ENCODE measurements around the gene NDC80. TPM values are rescaled to one million over a fixed set of nuclear protein-coding genes. Genes with fewer than 3 reads are reported as not detected.
"Not testable (repeated sequence)": the region's sequence is repeated elsewhere in the genome, so short reads cannot be mapped to it uniquely, and the experiment has no call there.

NDC80 gene
- total RNA-seq = 41.2 and 42.6 TPM in 2 replicates

DNA sequence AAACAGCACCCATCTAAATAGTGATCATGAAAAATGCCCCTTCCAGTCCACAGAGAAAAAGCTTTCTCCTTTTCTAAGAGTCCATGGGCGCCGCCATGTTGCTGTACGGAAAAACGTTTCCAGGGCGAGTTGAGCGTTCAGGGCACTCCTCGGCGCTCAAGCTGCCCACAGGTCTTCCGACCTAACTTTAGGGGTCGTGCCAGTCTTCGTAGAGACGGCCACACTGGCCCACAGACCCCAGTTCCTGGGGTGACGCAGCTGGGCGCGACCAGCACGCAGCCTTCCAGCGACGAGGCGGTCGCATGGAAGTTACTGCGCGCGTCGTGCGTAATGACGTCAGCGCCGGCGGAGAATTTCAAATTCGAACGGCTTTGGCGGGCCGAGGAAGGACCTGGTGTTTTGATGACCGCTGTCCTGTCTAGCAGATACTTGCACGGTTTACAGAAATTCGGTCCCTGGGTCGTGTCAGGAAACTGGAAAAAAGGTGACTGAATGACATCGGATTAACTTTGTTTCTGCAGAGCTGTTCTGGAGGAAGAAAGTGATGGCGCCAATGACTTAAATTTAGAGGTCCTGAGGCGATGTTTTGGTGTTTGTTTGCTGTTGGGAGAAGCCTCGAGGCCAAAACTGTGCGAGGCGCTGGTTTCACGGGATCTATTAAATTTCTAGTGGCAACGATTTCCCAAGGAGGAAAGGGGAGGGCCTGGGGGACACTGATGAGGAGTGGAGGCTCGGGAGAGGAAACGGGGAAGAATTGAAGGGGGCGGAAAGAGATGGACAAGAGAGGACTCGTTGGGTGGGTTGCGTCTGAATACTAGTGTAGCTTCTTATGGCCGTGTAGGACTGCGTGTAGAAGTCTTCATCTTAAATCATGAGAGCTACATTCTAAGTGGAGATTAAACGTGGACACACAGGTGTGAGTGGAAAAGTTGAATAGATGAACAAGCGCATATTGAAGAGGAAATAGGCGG lies at the start of gene NDC80, which contains the start of gene METTL4:
NDC80 (plus strand) TSS at position 358 of the 971 bp plus-strand sequence. CDS start 1,429 bp downstream, outside the sequence.
METTL4 (minus strand) TSS at position 306 of the 971 bp plus-strand sequence. CDS start 4,289 bp downstream, outside the sequence.
- Mint-ChIP-seq H3K27ac (peak within 1 kb of the TSS; percentile 97), H3K36me3 (ENCODE audit: low read depth) (peaks cover 28% of the 10 kb centered on the region), H3K4me3 (peak within 1 kb of the TSS; percentile 97), H3K27me3 (ENCODE audit: insufficient read depth) (no peaks in the 10 kb centered on the region), H3K9me3 (no peaks in the 10 kb centered on the region), H3K4me1 (ENCODE audit: low read depth) (peaks cover 66% of the 10 kb centered on the region)
- DNase-seq (ENCODE audit: low spot score) = peak; percentile 79
- intact Hi-C loops (cut with micrococcal nuclease) = loop anchor here (1.0 to 10.0 kb wide), 11 partner anchors 17 to 1759 kb away; partner anchors contain the start of genes MYL12A, MYL12B, SMCHD1 and TGIF1

DNA sequence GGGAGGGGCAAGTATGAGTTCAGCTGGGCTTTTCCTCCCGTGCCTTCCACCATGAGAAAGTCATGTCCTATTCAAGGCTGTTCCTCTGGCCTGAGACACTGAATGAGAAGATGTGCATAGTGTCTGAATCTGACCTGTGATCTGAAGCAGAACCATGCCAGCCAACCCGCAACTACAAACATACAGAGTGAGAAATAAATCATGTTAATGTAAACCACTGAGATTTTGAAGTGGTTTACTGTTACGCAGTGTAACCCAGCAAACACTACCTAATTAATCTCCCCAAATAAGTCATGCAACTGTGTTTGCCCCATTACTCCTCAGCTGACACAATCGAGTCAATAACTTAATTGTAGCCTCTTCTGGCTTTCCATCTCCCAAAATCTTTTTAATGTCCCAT lies 49.2 kb upstream of the NDC80 start:
- no peak overlapping the region for H3K4me3 Mint-ChIP-seq
- H3K36me3 Mint-ChIP-seq (ENCODE audit: low read depth) = no peaks in the 10 kb centered on the region
- H3K27ac Mint-ChIP-seq = no peak overlapping the region
- no peaks in the 10 kb centered on the region for H3K4me1 Mint-ChIP-seq (ENCODE audit: low read depth)
- H3K9me3 Mint-ChIP-seq = no peaks in the 10 kb centered on the region
- intact Hi-C loops (cut with micrococcal nuclease) = no loop called here
- no peak for DNase-seq (ENCODE audit: low spot score)
- H3K27me3 Mint-ChIP-seq (ENCODE audit: insufficient read depth) = no peaks in the 10 kb centered on the region

DNA sequence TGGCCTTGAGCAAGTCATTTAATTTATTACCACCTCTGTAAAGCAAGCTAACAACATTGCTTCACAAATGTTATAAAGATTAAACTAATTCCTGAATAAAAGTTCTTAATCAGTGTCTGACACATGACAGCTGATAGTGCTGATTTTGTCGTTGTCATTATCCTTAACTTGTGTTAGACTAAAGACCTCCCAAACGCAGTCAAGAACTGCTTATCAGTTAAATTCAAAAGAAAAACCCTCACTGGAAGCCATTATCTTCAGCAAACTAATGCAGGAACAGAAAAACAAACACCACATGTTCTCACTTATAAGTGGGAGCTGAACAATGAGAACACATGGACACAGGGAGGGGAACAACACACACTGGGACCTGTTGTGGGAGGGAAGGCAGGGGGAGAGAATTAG lies 46.6 kb upstream of the NDC80 start:
- DNase-seq (ENCODE audit: low spot score); H3K4me1 Mint-ChIP-seq (ENCODE audit: low read depth); H3K27me3 Mint-ChIP-seq (ENCODE audit: insufficient read depth); H3K4me3 Mint-ChIP-seq; H3K36me3 Mint-ChIP-seq (ENCODE audit: low read depth); H3K27ac Mint-ChIP-seq; H3K9me3 Mint-ChIP-seq; intact Hi-C loops (cut with micrococcal nuclease): not testable (repeated sequence)

DNA sequence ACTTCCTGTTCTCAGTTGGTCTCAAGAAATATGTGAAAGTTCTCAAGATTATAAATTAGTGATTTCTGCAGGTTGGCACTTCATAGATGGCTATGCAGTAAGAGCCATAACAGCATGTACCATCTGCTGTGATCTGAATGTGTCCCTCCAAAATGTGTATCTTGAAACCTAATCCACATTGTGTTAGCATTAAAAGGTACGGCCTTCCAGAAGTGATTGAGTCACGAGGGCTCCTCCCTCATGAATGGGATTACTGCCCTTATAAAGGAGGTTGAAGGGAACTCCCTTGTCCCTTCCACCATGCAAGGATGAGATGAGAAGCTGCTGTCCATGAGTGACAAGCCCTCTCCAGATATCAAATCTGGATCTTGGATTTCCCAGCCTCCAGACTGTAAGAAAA lies 45.0 kb upstream of the NDC80 start:
- no peak overlapping the region for H3K27ac Mint-ChIP-seq
- no peaks in the 10 kb centered on the region for H3K4me1 Mint-ChIP-seq (ENCODE audit: low read depth)
- no peak for DNase-seq (ENCODE audit: low spot score)
- no peaks in the 10 kb centered on the region for H3K9me3 Mint-ChIP-seq
- no peak overlapping the region for H3K4me3 Mint-ChIP-seq
- intact Hi-C loops (cut with micrococcal nuclease) = no loop called here
- no peaks in the 10 kb centered on the region for H3K27me3 Mint-ChIP-seq (ENCODE audit: insufficient read depth)
- no peaks in the 10 kb centered on the region for H3K36me3 Mint-ChIP-seq (ENCODE audit: low read depth)

DNA sequence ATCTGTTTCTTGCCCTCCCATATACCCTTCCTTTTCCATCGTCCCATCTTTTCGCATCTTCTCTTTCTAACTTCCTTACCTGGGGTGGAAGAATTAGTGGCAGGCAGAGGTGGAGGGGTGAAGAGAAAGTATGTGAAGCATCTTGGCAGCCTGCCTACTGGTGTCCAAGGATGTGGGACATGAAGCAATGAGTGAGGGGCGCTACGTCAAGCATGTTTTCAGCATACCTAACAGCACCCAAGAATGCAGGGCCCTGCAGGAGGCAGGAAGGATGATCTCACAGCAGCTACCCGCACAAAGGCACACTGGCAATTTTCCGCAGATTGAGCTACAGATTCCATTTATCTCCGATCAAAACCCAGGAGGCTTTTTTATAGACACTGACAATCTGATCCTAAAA lies 42.2 kb upstream of the NDC80 start:
- H3K4me1 Mint-ChIP-seq (ENCODE audit: low read depth) = no peaks in the 10 kb centered on the region
- DNase-seq (ENCODE audit: low spot score) = no peak
- intact Hi-C loops (cut with micrococcal nuclease) = no loop called here
- H3K36me3 Mint-ChIP-seq (ENCODE audit: low read depth) = peaks cover 2% of the 10 kb centered on the region
- H3K27ac Mint-ChIP-seq = no peak overlapping the region
- H3K4me3 Mint-ChIP-seq = no peak overlapping the region
- H3K27me3 Mint-ChIP-seq (ENCODE audit: insufficient read depth) = no peaks in the 10 kb centered on the region
- H3K9me3 Mint-ChIP-seq = no peaks in the 10 kb centered on the region

DNA sequence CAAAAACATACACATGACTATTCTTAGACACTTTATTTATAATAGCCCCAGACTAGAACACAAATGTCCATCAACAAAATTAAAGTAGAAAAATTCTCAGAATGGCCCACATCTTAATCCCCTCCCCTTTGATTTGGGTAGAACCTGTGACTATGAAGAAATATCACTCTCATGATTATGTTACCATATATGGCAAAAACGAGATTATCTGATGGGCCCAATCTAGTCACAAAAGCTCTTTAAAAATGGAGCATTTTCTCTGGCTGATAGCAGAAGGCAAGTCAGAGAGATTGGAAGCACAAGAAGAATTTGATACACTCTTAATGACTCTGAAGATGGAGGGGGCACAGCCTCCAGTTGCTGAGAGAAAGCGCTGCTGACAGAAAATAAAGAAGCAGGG lies 39.6 kb upstream of the NDC80 start:
- intact Hi-C loops (cut with micrococcal nuclease) = no loop called here
- Mint-ChIP-seq H3K4me3 (no peak overlapping the region), H3K27me3 (ENCODE audit: insufficient read depth) (no peaks in the 10 kb centered on the region), H3K9me3 (no peaks in the 10 kb centered on the region), H3K36me3 (ENCODE audit: low read depth) (peaks cover 16% of the 10 kb centered on the region), H3K4me1 (ENCODE audit: low read depth) (no peaks in the 10 kb centered on the region), H3K27ac (no peak overlapping the region)
- no peak for DNase-seq (ENCODE audit: low spot score)

DNA sequence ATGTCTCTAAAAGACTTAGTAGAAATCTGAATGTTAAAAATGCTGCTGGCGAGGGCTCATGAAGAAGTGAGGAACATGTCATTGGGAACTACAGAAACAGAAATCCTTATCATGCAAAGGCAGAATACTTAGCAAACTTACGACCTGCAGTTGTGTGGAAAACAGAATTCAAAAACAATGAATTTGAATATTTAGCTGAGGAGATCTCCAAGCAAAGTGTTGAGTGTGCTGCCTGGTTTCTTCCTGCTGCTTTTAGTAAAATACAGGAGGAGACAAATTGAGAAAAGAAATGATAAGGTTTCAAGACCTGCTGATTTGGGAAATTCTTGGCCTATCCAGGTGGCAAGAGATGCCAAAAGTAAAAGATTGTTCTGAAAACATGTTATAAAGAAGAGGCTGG lies 38.6 kb upstream of the NDC80 start:
- Mint-ChIP-seq H3K36me3 (ENCODE audit: low read depth) (peaks cover 19% of the 10 kb centered on the region), H3K4me1 (ENCODE audit: low read depth) (no peaks in the 10 kb centered on the region), H3K27me3 (ENCODE audit: insufficient read depth) (no peaks in the 10 kb centered on the region), H3K9me3 (no peaks in the 10 kb centered on the region), H3K27ac (no peak overlapping the region), H3K4me3 (no peak overlapping the region)
- intact Hi-C loops (cut with micrococcal nuclease) = no loop called here
- DNase-seq (ENCODE audit: low spot score) = no peak

DNA sequence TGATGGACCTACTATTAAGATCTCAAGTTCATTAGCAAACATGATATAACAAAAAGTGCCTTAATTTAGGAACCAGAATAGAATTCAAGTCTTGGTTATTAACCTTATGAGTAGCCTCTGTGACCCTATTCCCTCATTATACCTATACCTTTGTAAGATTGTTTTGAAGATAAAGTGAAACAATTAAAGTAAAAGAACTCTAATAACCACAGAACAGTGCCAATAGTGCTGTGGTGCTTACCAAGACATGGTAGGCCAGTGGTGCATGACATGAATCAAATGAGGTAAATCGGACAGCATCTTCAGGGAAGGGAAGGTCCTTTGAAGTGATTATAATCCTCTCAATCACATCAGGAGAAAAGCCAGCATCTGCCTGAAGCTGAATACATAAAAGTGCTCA lies 36.5 kb upstream of the NDC80 start:
- no peaks in the 10 kb centered on the region for H3K9me3 Mint-ChIP-seq
- no peak for DNase-seq (ENCODE audit: low spot score)
- intact Hi-C loops (cut with micrococcal nuclease) = no loop called here
- no peak overlapping the region for H3K27ac Mint-ChIP-seq
- no peaks in the 10 kb centered on the region for H3K27me3 Mint-ChIP-seq (ENCODE audit: insufficient read depth)
- peaks cover 22% of the 10 kb centered on the region for H3K36me3 Mint-ChIP-seq (ENCODE audit: low read depth)
- H3K4me3 Mint-ChIP-seq = no peak overlapping the region
- no peaks in the 10 kb centered on the region for H3K4me1 Mint-ChIP-seq (ENCODE audit: low read depth)

DNA sequence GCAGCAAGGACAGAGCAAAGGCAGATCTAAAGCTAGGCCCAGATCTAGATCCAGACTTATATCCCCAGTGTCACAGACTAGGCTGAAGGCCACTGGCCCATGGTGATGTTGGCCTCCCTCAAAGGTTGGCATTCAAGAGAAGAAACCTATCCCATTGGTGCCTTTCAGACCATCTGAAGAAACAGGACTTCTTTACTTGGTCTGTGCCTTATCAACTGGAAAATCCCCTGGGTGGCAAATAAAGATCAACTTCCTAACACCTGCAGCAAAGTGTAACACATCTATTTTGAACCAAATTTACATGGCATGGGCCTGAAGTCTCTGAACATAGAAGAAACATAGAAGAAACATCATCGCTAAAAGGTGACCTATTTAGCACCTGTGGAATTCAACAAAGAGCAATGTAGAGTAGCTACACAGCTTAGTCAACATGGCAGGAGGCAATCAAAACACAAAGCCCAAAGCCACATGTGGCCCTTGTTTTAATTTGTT lies 35.9 kb upstream of the NDC80 start:
- peaks cover 23% of the 10 kb centered on the region for H3K36me3 Mint-ChIP-seq (ENCODE audit: low read depth)
- H3K9me3 Mint-ChIP-seq = no peaks in the 10 kb centered on the region
- no peaks in the 10 kb centered on the region for H3K4me1 Mint-ChIP-seq (ENCODE audit: low read depth)
- H3K4me3 Mint-ChIP-seq = no peak overlapping the region
- DNase-seq (ENCODE audit: low spot score) = no peak
- no peak overlapping the region for H3K27ac Mint-ChIP-seq
- intact Hi-C loops (cut with micrococcal nuclease) = no loop called here
- H3K27me3 Mint-ChIP-seq (ENCODE audit: insufficient read depth) = no peaks in the 10 kb centered on the region

DNA sequence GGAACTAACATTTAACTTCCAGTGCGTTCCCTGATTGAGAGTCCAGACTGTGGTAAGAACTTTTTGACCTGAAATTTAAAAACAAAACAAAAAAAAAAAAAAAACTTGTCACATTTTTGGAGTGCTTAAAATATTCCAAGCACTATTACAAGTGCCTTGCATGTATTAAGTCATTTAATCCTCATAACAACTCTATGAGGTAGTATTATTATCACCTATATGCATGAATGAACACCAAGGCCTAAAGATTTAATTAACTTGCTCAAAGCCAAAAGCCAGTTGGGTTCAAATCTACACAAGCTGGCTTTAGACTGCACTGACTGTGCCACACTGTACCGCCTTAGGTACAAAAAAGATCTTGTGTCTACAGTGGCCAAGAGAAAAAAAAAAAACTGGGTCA lies 35.3 kb upstream of the NDC80 start:
- intact Hi-C loops (cut with micrococcal nuclease) = no loop called here
- no peak for DNase-seq (ENCODE audit: low spot score)
- Mint-ChIP-seq H3K27ac (no peak overlapping the region), H3K4me3 (no peak overlapping the region), H3K27me3 (ENCODE audit: insufficient read depth) (no peaks in the 10 kb centered on the region), H3K4me1 (ENCODE audit: low read depth) (no peaks in the 10 kb centered on the region), H3K9me3 (no peaks in the 10 kb centered on the region), H3K36me3 (ENCODE audit: low read depth) (peaks cover 23% of the 10 kb centered on the region)

DNA sequence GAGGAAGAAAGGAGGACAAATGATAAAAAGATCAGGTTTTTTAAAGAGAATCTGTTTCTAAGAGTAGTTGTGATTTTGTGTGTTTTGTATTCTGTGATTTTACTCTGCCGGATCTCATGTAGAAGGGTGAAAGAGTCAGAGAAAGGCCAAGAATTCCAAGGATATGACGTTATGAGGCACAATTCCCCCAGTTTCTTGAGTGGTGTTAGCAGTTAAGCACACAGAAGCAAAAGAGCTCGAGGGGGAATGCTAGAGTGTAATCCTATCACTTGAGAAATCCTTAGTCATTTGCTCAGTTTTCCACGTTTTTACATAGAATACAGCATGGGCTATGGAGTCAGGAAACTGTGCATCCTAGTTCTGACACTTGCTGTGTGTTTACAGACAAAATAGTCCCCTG lies 34.9 kb upstream of the NDC80 start:
- Mint-ChIP-seq H3K27ac (no peak overlapping the region), H3K27me3 (ENCODE audit: insufficient read depth) (no peaks in the 10 kb centered on the region), H3K9me3 (no peaks in the 10 kb centered on the region), H3K4me3 (no peak overlapping the region), H3K36me3 (ENCODE audit: low read depth) (peaks cover 23% of the 10 kb centered on the region), H3K4me1 (ENCODE audit: low read depth) (no peaks in the 10 kb centered on the region)
- no peak for DNase-seq (ENCODE audit: low spot score)
- intact Hi-C loops (cut with micrococcal nuclease) = no loop called here

DNA sequence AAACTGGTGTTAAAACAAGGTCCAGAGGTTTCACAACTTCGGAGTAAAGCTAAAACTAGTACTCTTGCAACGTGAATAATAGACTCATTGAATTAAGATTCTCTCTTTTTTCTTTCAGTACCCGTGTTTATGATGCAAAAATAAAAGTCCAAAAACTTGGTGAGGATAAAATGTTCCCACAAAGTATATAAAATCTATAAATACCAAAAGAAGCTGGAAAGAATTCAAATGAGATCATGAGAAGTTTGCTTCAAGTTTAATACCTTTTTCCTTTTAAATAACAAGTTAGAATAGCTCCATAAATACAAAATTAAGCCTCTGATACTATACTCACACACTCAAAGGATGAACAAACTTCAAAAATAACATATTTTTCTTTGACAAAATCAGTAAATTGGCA lies 34.1 kb upstream of the NDC80 start:
- Mint-ChIP-seq H3K4me1 (ENCODE audit: low read depth) (no peaks in the 10 kb centered on the region), H3K4me3 (no peak overlapping the region), H3K27ac (no peak overlapping the region), H3K9me3 (no peaks in the 10 kb centered on the region), H3K36me3 (ENCODE audit: low read depth) (peaks cover 23% of the 10 kb centered on the region), H3K27me3 (ENCODE audit: insufficient read depth) (no peaks in the 10 kb centered on the region)
- intact Hi-C loops (cut with micrococcal nuclease) = no loop called here
- DNase-seq (ENCODE audit: low spot score) = no peak

DNA sequence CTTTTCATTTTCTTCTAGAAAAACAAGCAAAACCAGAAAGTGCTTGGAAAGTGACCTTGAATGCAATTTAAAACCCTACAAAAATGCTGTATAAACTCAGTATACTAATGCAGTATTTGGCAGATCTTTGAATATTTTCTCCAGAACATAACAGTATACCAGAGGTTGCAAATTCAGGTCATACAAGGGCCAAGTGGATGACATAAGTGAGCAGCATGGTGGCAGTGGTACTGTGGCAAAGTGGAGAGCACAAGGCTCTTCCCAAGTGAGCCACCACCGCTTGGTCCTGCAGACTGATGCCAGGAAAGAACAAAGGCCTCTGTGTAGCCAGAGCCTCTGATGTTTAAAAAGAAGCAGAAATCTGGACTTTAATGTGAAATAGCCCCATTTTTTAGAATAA lies 33.1 kb upstream of the NDC80 start:
- Mint-ChIP-seq H3K9me3 (no peaks in the 10 kb centered on the region), H3K36me3 (ENCODE audit: low read depth) (peaks cover 23% of the 10 kb centered on the region), H3K27me3 (ENCODE audit: insufficient read depth) (no peaks in the 10 kb centered on the region), H3K4me3 (no peak overlapping the region), H3K27ac (no peak overlapping the region), H3K4me1 (ENCODE audit: low read depth) (no peaks in the 10 kb centered on the region)
- intact Hi-C loops (cut with micrococcal nuclease) = no loop called here
- DNase-seq (ENCODE audit: low spot score) = no peak

Measured in activated T-helper 1 cell treated with anti-CD3 and anti-CD28 coated beads, Interleukin-12 subunit alpha, Interleukin-12 subunit beta, Interleukin-2, Interleukin-4 antibody, amounts not matched to agents 30 ng/mL and 10 ng/mL and 1 ng/mL, durations not matched to agents 14 hours and 24 hours and 36 hours (primary cell).